ENCODE data around the gene ADCY10.

DNA sequence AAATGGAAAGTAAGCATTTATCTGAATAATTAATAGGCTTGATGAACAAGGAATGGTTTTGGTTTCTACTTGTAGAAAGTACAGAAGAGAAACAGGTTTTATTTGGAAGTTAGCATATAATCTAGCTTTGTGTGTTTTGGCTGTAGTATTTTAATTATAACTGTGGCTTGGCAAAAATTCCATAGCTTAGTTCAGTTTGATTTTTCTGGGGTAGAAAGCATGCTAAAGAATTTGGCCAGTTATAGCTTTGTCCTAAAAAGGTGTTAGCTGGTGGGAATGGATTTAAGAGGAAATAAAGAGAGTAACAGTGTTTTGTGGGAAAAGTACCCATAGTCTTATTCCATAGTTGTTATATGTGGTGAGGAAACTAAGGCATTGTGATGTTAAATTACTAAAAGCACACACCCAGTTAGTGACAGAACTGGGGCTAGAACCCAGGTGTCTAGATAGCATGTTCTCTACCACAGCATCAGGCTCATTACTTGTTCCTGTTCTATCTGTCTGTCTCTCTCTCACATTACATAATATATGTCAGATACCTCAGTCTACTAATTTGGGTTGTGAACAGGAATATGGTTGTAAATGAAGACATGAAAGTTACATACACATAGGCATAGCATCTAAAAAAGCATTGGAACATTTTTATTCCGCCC lies 137.2 kb downstream of the ADCY10 start:
- TF ChIP-seq, protein P1, sequence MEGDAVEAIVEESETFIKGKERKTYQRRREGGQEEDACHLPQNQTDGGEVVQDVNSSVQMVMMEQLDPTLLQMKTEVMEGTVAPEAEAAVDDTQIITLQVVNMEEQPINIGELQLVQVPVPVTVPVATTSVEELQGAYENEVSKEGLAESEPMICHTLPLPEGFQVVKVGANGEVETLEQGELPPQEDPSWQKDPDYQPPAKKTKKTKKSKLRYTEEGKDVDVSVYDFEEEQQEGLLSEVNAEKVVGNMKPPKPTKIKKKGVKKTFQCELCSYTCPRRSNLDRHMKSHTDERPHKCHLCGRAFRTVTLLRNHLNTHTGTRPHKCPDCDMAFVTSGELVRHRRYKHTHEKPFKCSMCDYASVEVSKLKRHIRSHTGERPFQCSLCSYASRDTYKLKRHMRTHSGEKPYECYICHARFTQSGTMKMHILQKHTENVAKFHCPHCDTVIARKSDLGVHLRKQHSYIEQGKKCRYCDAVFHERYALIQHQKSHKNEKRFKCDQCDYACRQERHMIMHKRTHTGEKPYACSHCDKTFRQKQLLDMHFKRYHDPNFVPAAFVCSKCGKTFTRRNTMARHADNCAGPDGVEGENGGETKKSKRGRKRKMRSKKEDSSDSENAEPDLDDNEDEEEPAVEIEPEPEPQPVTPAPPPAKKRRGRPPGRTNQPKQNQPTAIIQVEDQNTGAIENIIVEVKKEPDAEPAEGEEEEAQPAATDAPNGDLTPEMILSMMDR (IDR thresholded peaks at IDR 0.05; ENCODE audit: extremely low read depth in 1 of 2, insufficient read depth in 1 of 2, low read depth in 1 of 2, low read length in 2 of 2), result no peak
- TF ChIP-seq POLR2A (IDR thresholded peaks at IDR 0.05; ENCODE audit: low read depth, low read length), result no peak
- no peak for TF ChIP-seq EZH2 (IDR thresholded peaks at IDR 0.05; ENCODE audit: borderline replicate concordance, low read depth, low read length, severe bottlenecking)
- no peak for TF ChIP-seq FOS (IDR thresholded peaks at IDR 0.05; ENCODE audit: borderline replicate concordance, insufficient read depth, low read length)
- no peak for TF ChIP-seq POLR2AphosphoS5 (IDR thresholded peaks at IDR 0.05; ENCODE audit: insufficient read depth, low read depth, low read length)
- TF ChIP-seq, protein P2, sequence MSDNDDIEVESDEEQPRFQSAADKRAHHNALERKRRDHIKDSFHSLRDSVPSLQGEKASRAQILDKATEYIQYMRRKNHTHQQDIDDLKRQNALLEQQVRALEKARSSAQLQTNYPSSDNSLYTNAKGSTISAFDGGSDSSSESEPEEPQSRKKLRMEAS (IDR thresholded peaks at IDR 0.05; ENCODE audit: insufficient read depth, insufficient read length), result no peak
- no peak for TF ChIP-seq MYC (IDR thresholded peaks at IDR 0.05; ENCODE audit: low read depth, low read length)
- TF ChIP-seq JUN (IDR thresholded peaks at IDR 0.05; ENCODE audit: borderline replicate concordance, insufficient read depth, insufficient read length, low read depth), result no peak
- no peak for TF ChIP-seq GATA2 (IDR thresholded peaks at IDR 0.05; ENCODE audit: insufficient read depth, insufficient read length, low read depth, low read length)
